PC-9 (cell line): Measurements from ENCODE around the gene FAM171A1.

Experiments used
- EZH2 ChIP-seq: fragments of 200-600 bp; sonication (generic); IDR thresholded peaks from 2 replicates; pipeline ENCODE4 v1.8.0; 2017; ENCODE audit warnings: antibody characterized with exemption, low read depth
- TF ChIP-seq, protein P1 (sequence below): fragments of 200-600 bp; sonication (generic); conservative IDR thresholded peaks from 2 replicates; pipeline ENCODE4 v1.6.1; 2017; ENCODE audit warnings: mixed run types, antibody characterized with exemption, mild to moderate bottlenecking, moderate library complexity

- TF ChIP-seq, protein P1, sequence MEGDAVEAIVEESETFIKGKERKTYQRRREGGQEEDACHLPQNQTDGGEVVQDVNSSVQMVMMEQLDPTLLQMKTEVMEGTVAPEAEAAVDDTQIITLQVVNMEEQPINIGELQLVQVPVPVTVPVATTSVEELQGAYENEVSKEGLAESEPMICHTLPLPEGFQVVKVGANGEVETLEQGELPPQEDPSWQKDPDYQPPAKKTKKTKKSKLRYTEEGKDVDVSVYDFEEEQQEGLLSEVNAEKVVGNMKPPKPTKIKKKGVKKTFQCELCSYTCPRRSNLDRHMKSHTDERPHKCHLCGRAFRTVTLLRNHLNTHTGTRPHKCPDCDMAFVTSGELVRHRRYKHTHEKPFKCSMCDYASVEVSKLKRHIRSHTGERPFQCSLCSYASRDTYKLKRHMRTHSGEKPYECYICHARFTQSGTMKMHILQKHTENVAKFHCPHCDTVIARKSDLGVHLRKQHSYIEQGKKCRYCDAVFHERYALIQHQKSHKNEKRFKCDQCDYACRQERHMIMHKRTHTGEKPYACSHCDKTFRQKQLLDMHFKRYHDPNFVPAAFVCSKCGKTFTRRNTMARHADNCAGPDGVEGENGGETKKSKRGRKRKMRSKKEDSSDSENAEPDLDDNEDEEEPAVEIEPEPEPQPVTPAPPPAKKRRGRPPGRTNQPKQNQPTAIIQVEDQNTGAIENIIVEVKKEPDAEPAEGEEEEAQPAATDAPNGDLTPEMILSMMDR = no peak
- no peak for TF ChIP-seq EZH2
Measured at GRCh38 chr10:15216700-15217099, 154.4 kb downstream of the FAM171A1 start.
